Osteoblast (primary cell): ENCODE data around the gene ZMYM3. TPM values are rescaled to one million over a fixed set of nuclear protein-coding genes. Genes with fewer than 3 reads are reported as not detected.
A peak's percentile ranks its signal among the peaks of the same experiment; 100 is the strongest.
"Not testable (repeated sequence)": the region's sequence is repeated elsewhere in the genome, so short reads cannot be mapped to it uniquely, and the experiment has no call there.

Experiments used
- DNase-seq: peaks from one replicate; pipeline ENCODE4 v3.0.0; 2011; ENCODE audit warnings: low spot score, mixed read lengths; ENCODE audit not compliant: insufficient read length; ENCODE audit errors: missing footprints
- H2AFZ ChIP-seq: 2 replicates; pipeline ENCODE4 v1.6.0; 2011; ENCODE audit warnings: mild to moderate bottlenecking, low read length
- H3K27ac ChIP-seq: 2 replicates; pipeline ENCODE4 v1.5.1; 2011; ENCODE audit warnings: mild to moderate bottlenecking, low read depth, low read length, moderate library complexity
- H3K27me3 ChIP-seq: 2 replicates; pipeline ENCODE4 v1.6.0; 2012; ENCODE audit warnings: mild to moderate bottlenecking, control low read depth, inconsistent platforms, low read length, moderate library complexity; ENCODE audit not compliant: insufficient read depth
- H3K36me3 ChIP-seq: 2 replicates; pipeline ENCODE4 v1.5.1; 2011; ENCODE audit warnings: mild to moderate bottlenecking, low read length, control low read depth, moderate library complexity; ENCODE audit not compliant: insufficient read depth
- H3K4me1 ChIP-seq: 2 replicates; pipeline ENCODE4 v1.5.1; 2011; ENCODE audit warnings: mild to moderate bottlenecking, low read length, control low read depth, moderate library complexity; ENCODE audit not compliant: insufficient read depth
- H3K4me2 ChIP-seq: 2 replicates; pipeline ENCODE4 v1.6.0; 2011; ENCODE audit warnings: mild to moderate bottlenecking, low read length; ENCODE audit not compliant: insufficient read depth
- H3K4me3 ChIP-seq: fragments of 200-600 bp; sonication (generic); 3 replicates; pipeline ENCODE4 v1.5.1; 2012; ENCODE audit warnings: mild to moderate bottlenecking, low read length, inconsistent platforms; ENCODE audit not compliant: insufficient read depth
- H3K79me2 ChIP-seq: 2 replicates; pipeline ENCODE4 v1.6.0; 2012; ENCODE audit warnings: mild to moderate bottlenecking, low read length, control low read depth, inconsistent platforms; ENCODE audit not compliant: insufficient read depth
- H3K9me3 ChIP-seq: 2 replicates; pipeline ENCODE4 v1.5.1; 2011; ENCODE audit warnings: low read depth, low read length, control low read depth
- H4K20me1 ChIP-seq: 2 replicates; pipeline ENCODE4 v1.6.0; 2012; ENCODE audit warnings: mild to moderate bottlenecking, low read length, control low read depth; ENCODE audit not compliant: insufficient read depth
- CTCF ChIP-seq: IDR thresholded peaks from 2 replicates; pipeline ENCODE4 v1.5.1; 2011; ENCODE audit warnings: mild to moderate bottlenecking, low read depth, low read length, moderate library complexity; ENCODE audit errors: extremely low read depth
- total RNA-seq: library from RNA; depleted of rRNA; stranded (reverse); fragments of >200 nt; gene quantifications from 2 replicates; pipeline ENCODE4 v1.2.3, GENCODE V29; 2012

Gene ZMYM3
- total RNA-seq, 1 donor: 15.6 TPM

- Histone ChIP-seq H2AFZ (no peak overlapping the region), H3K79me2 (no peaks in the 10 kb centered on the region), H3K27ac (no peak overlapping the region), H3K4me1 (no peaks in the 10 kb centered on the region), H4K20me1 (no peaks in the 10 kb centered on the region), H3K4me2 (no peak overlapping the region), H3K36me3 (no peaks in the 10 kb centered on the region), H3K9me3 (no peaks in the 10 kb centered on the region), H3K4me3 (no peak overlapping the region), H3K27me3 (no peaks in the 10 kb centered on the region)
- no peak for DNase-seq
- TF ChIP-seq CTCF: no peak
These were observed 16.0 kb upstream of the ZMYM3 start for GRCh38 chrX:71269801-71270395.

- not testable (repeated sequence) for H2AFZ ChIP-seq, H3K4me2 ChIP-seq, DNase-seq, H3K9me3 ChIP-seq, H3K27ac ChIP-seq, H3K79me2 ChIP-seq, H4K20me1 ChIP-seq, H3K4me1 ChIP-seq, H3K36me3 ChIP-seq, H3K27me3 ChIP-seq, H3K4me3 ChIP-seq
These were observed 14.7 kb upstream of the ZMYM3 start for GRCh38 chrX:71268624-71269023.

GRCh38 chrX:71256856-71257255 is 2.9 kb upstream of the ZMYM3 start:
- no peak overlapping the region for H3K4me3 ChIP-seq
- no peak overlapping the region for H2AFZ ChIP-seq
- H3K79me2 ChIP-seq: peaks cover 15% of the 10 kb centered on the region
- H3K36me3 ChIP-seq: no peaks in the 10 kb centered on the region
- no peak for TF ChIP-seq CTCF
- H3K9me3 ChIP-seq: no peaks in the 10 kb centered on the region
- peak; percentile 14 for DNase-seq
- H3K4me2 ChIP-seq: no peak overlapping the region
- H4K20me1 ChIP-seq: peaks cover 3% of the 10 kb centered on the region
- peaks cover 3% of the 10 kb centered on the region for H3K4me1 ChIP-seq
- H3K27me3 ChIP-seq: no peaks in the 10 kb centered on the region
- H3K27ac ChIP-seq: no peak overlapping the region

GRCh38 chrX:71256051-71256450 is 2.1 kb upstream of the ZMYM3 start:
- peaks cover 3% of the 10 kb centered on the region for H3K4me1 ChIP-seq
- H3K4me3 ChIP-seq: no peak overlapping the region
- H2AFZ ChIP-seq: no peak overlapping the region
- peaks cover 3% of the 10 kb centered on the region for H4K20me1 ChIP-seq
- no peaks in the 10 kb centered on the region for H3K9me3 ChIP-seq
- no peaks in the 10 kb centered on the region for H3K36me3 ChIP-seq
- DNase-seq: peak; percentile 14
- peaks cover 15% of the 10 kb centered on the region for H3K79me2 ChIP-seq
- H3K27me3 ChIP-seq: no peaks in the 10 kb centered on the region
- no peak for TF ChIP-seq CTCF
- no peak overlapping the region for H3K27ac ChIP-seq
- H3K4me2 ChIP-seq: no peak overlapping the region
